SK-N-SH (cell line): ENCODE results near the gene TMEM178A. TPM values are rescaled to one million over a fixed set of nuclear protein-coding genes. Genes with fewer than 3 reads are reported as not detected.

Experiments used
- CTCF ChIA-PET: fragments of 300-600, 350-600 bp; formaldehyde crosslinking; extraction: SDS; loops from one replicate; lab custom pipeline; 2021; lab: Yijun Ruan, JAX
- POLR2A ChIA-PET: fragments of 350-600 bp; sonication (Branson Sonifier 250); formaldehyde crosslinking; extraction: SDS; loops from one replicate; lab custom pipeline; 2020; ENCODE audit warnings: antibody characterized with exemption, inconsistent platforms; lab: Yijun Ruan, JAX
- DNase-seq: peaks from one replicate; pipeline ENCODE4 v3.0.0; 2012
- H2AFZ ChIP-seq: fragments of 200-600 bp; sonication (generic); 2 replicates; pipeline ENCODE4 v1.8.1; 2016; ENCODE audit warnings: antibody characterized with exemption, mild to moderate bottlenecking, low read depth
- H3F3A ChIP-seq: fragments of 200-600 bp; sonication (generic); replicated peaks from 2 replicates; pipeline ENCODE3; 2016; ENCODE audit warnings: antibody characterized with exemption, mild to moderate bottlenecking; ENCODE audit not compliant: insufficient read depth
- H3K27ac ChIP-seq, 2 experiments: fragments of 200-500 bp in 1 of 2; fragments of 200-600 bp in 1 of 2; sonication (Bioruptor generic) in 1 of 2; sonication (generic), shearing (Covaris generic) in 1 of 2; 2 replicates each; pipeline versions ENCODE4 v1.5.1 to v1.6.1; 2014 to 2016; ENCODE audit warnings: low read depth in 2 of 2, inconsistent platforms in 1 of 2, low read length in 1 of 2, mild to moderate bottlenecking in 1 of 2, mixed read lengths in 1 of 2
- H3K27me3 ChIP-seq: fragments of 200-600 bp; sonication (generic), shearing (Covaris generic); 2 replicates; pipeline ENCODE4 v1.6.1; 2016; ENCODE audit warnings: mixed run types; ENCODE audit not compliant: insufficient read depth
- H3K36me3 ChIP-seq, 2 experiments: fragments of 200-500 bp in 1 of 2; fragments of 200-600 bp in 1 of 2; sonication (Bioruptor generic) in 1 of 2; sonication (generic) in 1 of 2; replicated peaks in 1 of 2; 2 replicates each; pipeline versions ENCODE3 to v1.5.1; 2014 to 2016; ENCODE audit warnings: low read length in 1 of 2, mild to moderate bottlenecking in 1 of 2; ENCODE audit not compliant: insufficient read depth in 2 of 2, control insufficient read depth in 1 of 2
- H3K4me1 ChIP-seq, 2 experiments: fragments of 200-500 bp in 1 of 2; fragments of 200-600 bp in 1 of 2; sonication (Bioruptor generic) in 1 of 2; sonication (generic), shearing (Covaris generic) in 1 of 2; 2 replicates each; pipeline versions ENCODE4 v1.5.1 to v1.6.1; 2014 to 2016; ENCODE audit warnings: low read depth in 1 of 2, low read length in 1 of 2, mixed run types in 1 of 2; ENCODE audit not compliant: insufficient read depth in 2 of 2, control insufficient read depth in 1 of 2
- H3K4me2 ChIP-seq: fragments of 200-600 bp; sonication (generic), shearing (Covaris generic); 2 replicates; pipeline ENCODE4 v1.6.1; 2017; ENCODE audit warnings: mixed run types
- H3K4me3 ChIP-seq, 2 experiments: fragments of 200-500 bp in 1 of 2; fragments of 200-600 bp in 1 of 2; sonication (Bioruptor generic) in 1 of 2; sonication (generic), shearing (Covaris generic) in 1 of 2; 2 replicates each; pipeline versions ENCODE4 v1.5.1 to v1.8.1; 2014 to 2016; ENCODE audit warnings: low read depth in 2 of 2, inconsistent platforms in 1 of 2, low read length in 1 of 2, mild to moderate bottlenecking in 1 of 2, mixed read lengths in 1 of 2, moderate library complexity in 1 of 2
- H3K79me2 ChIP-seq: fragments of 200-600 bp; sonication (generic); 2 replicates; pipeline ENCODE4 v1.8.1; 2017; ENCODE audit warnings: mild to moderate bottlenecking; ENCODE audit not compliant: insufficient read depth
- H3K9ac ChIP-seq: fragments of 200-600 bp; sonication (generic); 2 replicates; pipeline ENCODE4 v1.6.1; 2017; ENCODE audit warnings: mixed run types
- H3K9me2 ChIP-seq: fragments of 200-600 bp; sonication (generic); 2 replicates; pipeline ENCODE4 v1.6.1; 2017; ENCODE audit warnings: mixed run types
- H3K9me3 ChIP-seq: fragments of 200-600 bp; sonication (generic); 2 replicates; pipeline ENCODE4 v1.6.1; 2017; ENCODE audit warnings: mixed run types, mild to moderate bottlenecking, moderate library complexity
- H4K20me1 ChIP-seq: fragments of 200-600 bp; sonication (generic); 2 replicates; pipeline ENCODE4 v1.6.1; 2017; ENCODE audit warnings: mild to moderate bottlenecking, mixed run types; ENCODE audit not compliant: insufficient read depth
- CHD2 ChIP-seq: fragments of 150-350 bp; IDR thresholded peaks from 2 replicates; pipeline ENCODE4 v1.6.1; 2018; ENCODE audit warnings: low read length; ENCODE audit not compliant: partially characterized antibody
- CTCF ChIP-seq: fragments of 200-600 bp; sonication (generic); IDR thresholded peaks from 2 replicates; pipeline ENCODE4 v1.6.1; 2017; ENCODE audit warnings: antibody characterized with exemption, mild to moderate bottlenecking, moderate library complexity
- ELF1 ChIP-seq: IDR thresholded peaks from 2 replicates; pipeline ENCODE4 v1.4.0; 2012
- EP300 ChIP-seq, 2 experiments: IDR thresholded peaks; 2 replicates each; pipeline versions ENCODE4 v1.4.0 to v1.6.1; 2012; ENCODE audit warnings: borderline replicate concordance in 1 of 2, low read depth in 1 of 2, low read length in 1 of 2
- EZH2phosphoT487 ChIP-seq: fragments of 200-600 bp; sonication (generic); IDR thresholded peaks from 2 replicates; pipeline ENCODE4 v1.6.1; 2017; ENCODE audit warnings: low read depth, mixed run types, mild to moderate bottlenecking, antibody characterized with exemption, moderate library complexity, borderline replicate concordance
- FOSL2 ChIP-seq: IDR thresholded peaks from 2 replicates; pipeline ENCODE4 v1.4.0; 2012; ENCODE audit warnings: low read depth, mild to moderate bottlenecking, moderate library complexity, borderline replicate concordance
- FOXM1 ChIP-seq: IDR thresholded peaks from 2 replicates; pipeline ENCODE4 v1.4.0; 2012; ENCODE audit warnings: low read depth, mild to moderate bottlenecking
- GATA2 ChIP-seq: sonication (generic); formaldehyde crosslinking; IDR thresholded peaks from 2 replicates; pipeline ENCODE4 v1.5.0; 2020; ENCODE audit warnings: mild to moderate bottlenecking, missing genetic modification reagents
- IRF3 ChIP-seq: fragments of 150-350 bp; IDR thresholded peaks from 2 replicates; pipeline ENCODE4 v1.6.1; 2016; ENCODE audit warnings: mild to moderate bottlenecking, low read depth, low read length
- MAX ChIP-seq: IDR thresholded peaks from 2 replicates; pipeline ENCODE4 v1.4.0; 2012; ENCODE audit warnings: low read depth
- MEF2A ChIP-seq: IDR thresholded peaks from 2 replicates; pipeline ENCODE4 v1.4.0; 2012; ENCODE audit warnings: low read depth, borderline replicate concordance
- MXI1 ChIP-seq: IDR thresholded peaks from 2 replicates; pipeline ENCODE4 v1.6.1; 2012; ENCODE audit warnings: mild to moderate bottlenecking, low read depth, low read length, improper control_type of control experiment
- POLR2AphosphoS5 ChIP-seq: IDR thresholded peaks from 2 replicates; pipeline ENCODE4 v1.6.1; 2012; ENCODE audit warnings: low read depth, low read length
- RCOR1 ChIP-seq: fragments of 150-350 bp; IDR thresholded peaks from 2 replicates; pipeline ENCODE4 v1.6.1; 2017; ENCODE audit warnings: antibody characterized with exemption, low read length
- REST ChIP-seq: IDR thresholded peaks from 2 replicates; pipeline ENCODE4 v1.6.1; 2012; ENCODE audit warnings: mild to moderate bottlenecking, low read depth, low read length, moderate library complexity
- RFX5 ChIP-seq: IDR thresholded peaks from 2 replicates; pipeline ENCODE4 v1.6.1; 2012; ENCODE audit warnings: mild to moderate bottlenecking, improper control_type of control experiment, low read length
- RXRA ChIP-seq: IDR thresholded peaks from 2 replicates; pipeline ENCODE4 v1.4.0; 2012; ENCODE audit warnings: low read depth, mild to moderate bottlenecking, borderline replicate concordance
- TCF12 ChIP-seq: IDR thresholded peaks from 2 replicates; pipeline ENCODE4 v1.4.0; 2012
- TEAD4 ChIP-seq: IDR thresholded peaks from 2 replicates; pipeline ENCODE4 v1.4.0; 2012; ENCODE audit warnings: mild to moderate bottlenecking, borderline replicate concordance; ENCODE audit not compliant: insufficient read depth
- USF2 ChIP-seq: fragments of 150-350 bp; IDR thresholded peaks from 2 replicates; pipeline ENCODE4 v1.6.1; 2017; ENCODE audit warnings: antibody characterized with exemption, low read length, low read depth, borderline replicate concordance
- WGBS: methylation state at CpG from one replicate; pipeline ENCODE4 v1.1.6; 2017; ENCODE audit warnings: low lambda C conversion rate; 5-methylcytosine and 5-hydroxymethylcytosine counted together
- polyA plus RNA-seq, 3 experiments: library from polyadenylated mRNA; depleted of rRNA; stranded (reverse); fragments of >200 nt; gene quantifications; 2 replicates each; pipeline ENCODE4 v1.2.3, GENCODE V29; 2012

Gene TMEM178A
- polyA plus RNA-seq, 1 of the 3 experiments (the other 2 are of a cell fraction) = 0.84 TPM

- no peak for TF ChIP-seq USF2
- TF ChIP-seq RCOR1 = no peak
- no peak for TF ChIP-seq REST
- no peak for TF ChIP-seq EP300 (IDR thresholded peaks at IDR 0.05; ENCODE audit: borderline replicate concordance in 1 of 2, low read depth in 1 of 2, low read length in 1 of 2)
- TF ChIP-seq GATA2 (CRISPR knock-in tag) = no peak
- no peak for TF ChIP-seq TCF12
- no peak for TF ChIP-seq RFX5
- no peak for TF ChIP-seq TEAD4
Measured at GRCh38 chr2:39649511-39649910, 16.2 kb upstream of the TMEM178A start (continued).

GRCh38 chr2:39650468-39650867 is 15.2 kb upstream of the TMEM178A start:
- no peaks in the 10 kb centered on the region for H3K36me3 ChIP-seq
- H4K20me1 ChIP-seq = no peaks in the 10 kb centered on the region
- no peak overlapping the region for H3K4me2 ChIP-seq

More at GRCh38 chr2:39650468-39650867, 15.2 kb upstream of the TMEM178A start:
- Histone ChIP-seq H3K9ac (no peak overlapping the region), H3K4me3 (no peak overlapping the region), H3K9me2 (no peaks in the 10 kb centered on the region), H3F3A (no peaks in the 10 kb centered on the region), H3K27me3 (no peaks in the 10 kb centered on the region), H3K4me1 (no peaks in the 10 kb centered on the region), H3K9me3 (no peaks in the 10 kb centered on the region), H3K79me2 (no peaks in the 10 kb centered on the region), H3K27ac (no peak overlapping the region), H2AFZ (no peak overlapping the region)
- WGBS = 86% methylated on average over 3 of the region's 3 CpGs
- TF ChIP-seq ELF1 (no peak), CHD2 (no peak), IRF3 (no peak), MEF2A (no peak), GATA2 (CRISPR knock-in tag) (no peak), FOSL2 (no peak), REST (no peak), FOXM1 (no peak), MAX (no peak), POLR2AphosphoS5 (no peak), RFX5 (no peak), RXRA (no peak), EZH2phosphoT487 (no peak), CTCF (no peak), MXI1 (no peak)
- CTCF ChIA-PET = interaction anchor here (1.0 kb wide), 1 partner anchor 421 kb away, joined by 3 read pairs; no protein-coding TSS in a partner anchor
- DNase-seq = no peak
- POLR2A ChIA-PET = no interaction called here
